NK-92 treated with Interleukin-12 subunit alpha and Interleukin-12 subunit beta, amount 100 ng/mL, for 24 hours (cell line): Measurements from ENCODE around the gene MVP.
A peak's percentile ranks its signal among the peaks of the same experiment; 100 is the strongest.
"Not testable (repeated sequence)": the region's sequence is repeated elsewhere in the genome, so short reads cannot be mapped to it uniquely, and the experiment has no call there.

ENCODE experiments used
- DNase-seq: peaks from one replicate; lab custom pipeline; 2025; lab: John Stamatoyannopoulos, UW

MVP gene

GRCh38 chr16:29842732-29843346 lies 22.6 kb downstream of the MVP start:
- DNase-seq: no peak

DNA sequence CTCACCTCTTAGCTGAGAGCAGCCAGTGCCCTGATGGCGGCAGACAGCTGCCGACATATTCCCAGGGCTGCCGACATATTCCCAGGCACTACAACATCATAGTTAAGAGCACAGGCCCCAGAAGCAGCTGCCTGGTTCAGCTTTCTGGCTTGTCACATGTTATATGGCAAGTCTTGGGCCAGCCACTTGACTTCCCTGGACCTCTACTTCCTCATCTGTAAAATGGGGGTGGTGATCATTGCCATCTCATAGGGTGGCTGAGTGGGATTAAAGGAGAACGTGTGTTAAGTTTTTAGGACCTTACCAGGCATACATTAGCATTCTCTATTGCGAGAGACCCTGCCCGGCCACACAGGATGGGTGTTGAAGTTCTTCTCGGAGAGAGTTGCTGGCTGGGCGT lies 23.7 kb downstream of the MVP start:
- DNase-seq: no peak

DNA sequence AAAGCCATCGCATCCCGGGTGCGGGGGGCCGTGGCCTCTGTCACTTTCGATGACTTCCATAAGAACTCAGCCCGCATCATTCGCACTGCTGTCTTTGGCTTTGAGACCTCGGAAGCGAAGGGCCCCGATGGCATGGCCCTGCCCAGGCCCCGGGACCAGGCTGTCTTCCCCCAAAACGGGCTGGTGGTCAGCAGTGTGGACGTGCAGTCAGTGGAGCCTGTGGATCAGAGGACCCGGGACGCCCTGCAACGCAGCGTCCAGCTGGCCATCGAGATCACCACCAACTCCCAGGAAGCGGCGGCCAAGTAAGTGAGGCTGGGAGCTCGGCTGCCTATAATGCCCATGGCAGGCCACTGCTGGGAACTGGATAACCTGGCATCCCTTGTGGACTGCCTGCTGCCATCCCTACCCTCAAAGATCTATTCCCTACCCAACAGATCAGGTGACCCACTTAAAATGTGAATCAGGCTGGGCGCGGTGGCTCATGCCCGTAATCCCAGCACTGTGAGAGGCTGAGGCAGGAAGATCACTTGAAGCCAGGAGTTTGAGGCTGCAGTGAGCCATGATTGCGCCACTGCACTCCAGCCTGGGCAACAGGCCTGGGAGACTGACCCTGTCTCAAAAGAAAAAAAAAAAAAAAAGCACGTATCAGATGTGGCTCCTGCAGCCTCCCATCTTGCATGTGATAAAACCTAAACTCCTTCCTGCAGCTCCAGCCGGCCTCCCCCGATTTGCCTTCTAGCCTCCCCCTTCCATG lies 24.5 kb downstream of the MVP start:
- DNase-seq: no peak

DNA sequence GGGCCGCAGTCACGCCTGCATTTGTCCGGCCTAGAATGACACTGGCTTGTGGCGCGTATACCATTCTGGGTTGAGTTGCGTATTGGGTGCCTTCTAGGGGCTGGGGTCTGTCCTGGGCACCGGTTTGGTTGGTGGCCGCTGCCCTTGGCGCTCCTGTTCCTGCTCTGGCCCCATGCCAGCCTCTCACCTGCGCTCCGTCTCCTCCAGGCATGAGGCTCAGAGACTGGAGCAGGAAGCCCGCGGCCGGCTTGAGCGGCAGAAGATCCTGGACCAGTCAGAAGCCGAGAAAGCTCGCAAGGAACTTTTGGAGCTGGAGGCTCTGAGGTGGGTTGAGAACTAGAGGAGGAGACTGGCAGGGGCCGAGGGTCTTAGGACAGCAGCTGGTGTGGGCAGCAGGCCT lies 25.4 kb downstream of the MVP start:
- DNase-seq: no peak

- peak; percentile 57 for DNase-seq
These were observed 28.4 kb downstream of the MVP start for GRCh38 chr16:29848420-29849297.

GRCh38 chr16:29849505-29849904 lies 29.2 kb downstream of the MVP start:
- DNase-seq: no peak

DNA sequence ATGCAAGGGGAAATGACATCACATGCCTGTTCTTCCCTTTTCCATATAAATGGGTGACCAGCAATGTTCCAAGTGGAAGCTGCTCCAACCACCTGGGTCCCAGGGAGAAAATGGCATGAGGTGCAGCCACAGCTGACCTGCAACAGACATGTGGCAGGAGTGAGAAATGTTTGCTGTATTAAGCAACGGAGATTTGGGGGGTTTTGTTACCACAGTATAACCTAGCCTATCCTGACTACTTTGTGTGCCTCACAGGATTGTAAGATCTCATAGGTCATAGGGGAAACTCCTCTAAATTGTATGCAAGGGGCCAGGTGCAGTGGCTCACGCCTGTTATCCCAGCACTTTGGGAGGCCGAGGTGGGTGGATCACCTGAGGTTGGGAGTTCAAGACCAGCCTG lies 30.7 kb downstream of the MVP start:
- no peak for DNase-seq

DNA sequence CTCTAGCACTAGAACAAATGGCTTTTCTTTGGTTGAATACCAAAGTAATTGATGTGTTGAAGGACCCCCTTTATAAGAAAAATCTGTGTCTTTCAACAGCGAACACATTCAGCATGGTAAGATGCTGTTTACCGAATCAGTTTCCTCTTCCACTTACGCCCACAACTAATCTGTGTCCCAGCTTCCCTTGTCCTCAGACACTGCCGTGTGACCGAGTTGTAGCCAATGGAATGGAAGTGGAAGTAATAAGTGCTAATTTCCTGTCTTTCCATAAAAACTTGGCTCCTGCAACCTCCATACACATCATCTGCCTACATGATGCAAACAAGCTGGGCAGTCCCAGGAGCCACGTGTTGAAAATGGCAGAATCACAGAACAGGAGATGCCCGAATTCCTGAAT lies 32.4 kb downstream of the MVP start:
- DNase-seq: no peak

GRCh38 chr16:29854520-29855100 lies 34.3 kb downstream of the MVP start:
- DNase-seq: no peak

- no peak for DNase-seq
These were observed 37.0 kb downstream of the MVP start for GRCh38 chr16:29857133-29857760.

DNA sequence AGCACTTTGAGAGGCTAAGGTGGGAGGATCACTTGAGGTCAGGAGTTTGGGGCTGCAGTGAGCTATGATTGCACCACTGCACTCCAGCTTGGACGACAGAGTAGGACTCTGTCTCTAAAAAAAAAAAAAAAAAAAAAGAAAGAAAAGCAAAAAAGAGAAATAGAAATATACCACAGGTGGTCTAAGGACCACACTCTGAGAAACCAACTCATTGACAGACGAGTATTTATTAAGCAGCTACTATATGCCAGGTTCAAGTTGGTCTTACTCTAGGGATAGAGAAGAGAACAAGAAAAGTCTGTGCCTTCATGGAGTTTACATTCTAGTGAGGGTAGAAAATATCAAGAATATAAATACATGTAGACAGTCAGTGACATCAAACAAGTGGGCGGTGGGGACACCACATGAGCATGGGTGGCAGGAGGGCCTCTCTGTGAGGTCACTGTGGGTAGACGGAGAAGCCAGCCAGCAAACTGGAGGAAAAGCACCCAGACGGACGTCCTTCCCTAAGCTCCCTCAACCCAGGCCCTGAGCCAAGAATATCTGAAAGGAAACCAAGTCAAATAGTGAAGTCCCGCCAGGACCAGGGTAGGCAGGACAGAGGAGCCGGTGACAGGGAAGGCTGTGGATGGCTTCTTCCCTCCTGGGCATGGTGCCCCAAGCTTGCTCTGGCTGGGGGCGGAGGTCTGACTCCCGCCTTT lies 38.0 kb downstream of the MVP start:
- no peak for DNase-seq

- no peak for DNase-seq
These were observed 38.7 kb downstream of the MVP start for GRCh38 chr16:29858974-29859373.

- no peak for DNase-seq
These were observed 40.0 kb downstream of the MVP start for GRCh38 chr16:29860218-29860617.

- DNase-seq: no peak
These were observed 42.2 kb downstream of the MVP start for GRCh38 chr16:29862383-29862883.

DNA sequence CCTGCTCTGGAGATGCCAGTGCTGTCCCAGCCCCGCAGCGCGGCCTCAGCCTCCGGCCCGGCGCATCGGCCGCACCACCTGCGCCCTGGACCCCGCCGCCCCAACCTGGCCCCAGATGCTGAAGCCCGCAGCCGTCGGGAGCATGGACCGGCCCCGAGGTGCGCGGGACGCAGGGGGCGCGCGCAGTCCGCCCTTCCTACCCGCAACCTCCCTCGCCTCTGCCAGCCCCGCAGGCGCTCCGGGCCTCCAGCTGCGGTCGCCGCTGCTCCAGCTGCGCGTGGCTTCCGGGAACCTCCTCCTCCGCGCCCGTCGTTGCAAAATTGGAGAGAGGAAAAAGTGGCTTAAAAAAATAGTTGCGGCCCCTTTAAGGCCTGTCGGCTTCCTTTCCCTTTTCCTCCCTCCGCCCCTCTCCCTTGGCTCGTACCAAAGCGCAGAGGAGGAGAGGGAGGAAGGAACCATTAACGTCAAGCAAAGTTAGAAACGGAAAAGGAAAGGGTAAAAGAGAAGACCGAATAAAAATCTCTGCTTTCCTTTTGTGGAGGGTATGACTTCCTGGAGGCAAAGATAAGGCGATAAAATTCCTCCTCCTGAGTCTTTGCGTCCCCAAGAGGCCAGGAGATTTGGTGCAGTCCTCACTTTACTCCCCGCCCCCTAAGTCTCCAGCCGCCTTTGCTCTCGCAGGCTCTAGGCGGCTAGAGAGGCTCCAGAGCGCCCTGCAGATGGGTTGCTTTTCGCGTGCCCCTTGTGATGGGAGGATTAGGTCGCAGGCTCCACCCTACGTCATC lies 42.8 kb downstream of the MVP start, which contains the start of gene CDIPT:
TSS of gene CDIPT (minus strand) at position 343 of the 785 bp plus-strand sequence. CDS start 369 bp downstream, outside the sequence.
- DNase-seq: peak; percentile 91

GRCh38 chr16:29863669-29863984 lies 43.4 kb downstream of the MVP start:
- no peak for DNase-seq

- no peak for DNase-seq
These were observed 43.9 kb downstream of the MVP start for GRCh38 chr16:29864205-29864604.

- DNase-seq: no peak
These were observed 48.2 kb downstream of the MVP start for GRCh38 chr16:29868396-29869009.

DNA sequence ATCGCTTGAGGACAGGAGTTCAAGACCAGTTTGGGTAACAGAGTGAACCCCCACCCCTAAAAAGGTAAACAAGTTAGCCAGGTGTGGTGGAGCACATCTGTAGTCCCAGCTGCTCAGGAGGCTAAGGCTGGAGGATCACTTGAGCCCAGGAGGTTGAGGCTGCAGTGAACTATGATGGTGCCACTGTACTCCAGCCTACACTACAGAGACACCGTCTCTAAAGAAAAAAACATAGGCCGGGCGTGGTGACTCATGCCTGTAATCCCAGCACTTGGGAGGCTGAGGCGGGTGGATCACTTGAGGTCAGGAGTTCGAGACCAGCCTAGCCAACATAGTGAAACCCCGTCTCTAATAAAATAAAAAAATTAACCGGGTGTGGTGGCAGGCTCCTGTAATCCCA lies 48.8 kb downstream of the MVP start:
- not testable (repeated sequence) for DNase-seq
